Anterior cingulate cortex (tissue), 58 donors: ENCODE results near the gene WDR54.
"Not testable (repeated sequence)": the region's sequence is repeated elsewhere in the genome, so short reads cannot be mapped to it uniquely, and the experiment has no call there.

Experiments
- DNase-seq, 58 donors: peaks; one replicate each; lab custom pipeline; 2025; lab: John Stamatoyannopoulos, UW

The WDR54 gene

DNA sequence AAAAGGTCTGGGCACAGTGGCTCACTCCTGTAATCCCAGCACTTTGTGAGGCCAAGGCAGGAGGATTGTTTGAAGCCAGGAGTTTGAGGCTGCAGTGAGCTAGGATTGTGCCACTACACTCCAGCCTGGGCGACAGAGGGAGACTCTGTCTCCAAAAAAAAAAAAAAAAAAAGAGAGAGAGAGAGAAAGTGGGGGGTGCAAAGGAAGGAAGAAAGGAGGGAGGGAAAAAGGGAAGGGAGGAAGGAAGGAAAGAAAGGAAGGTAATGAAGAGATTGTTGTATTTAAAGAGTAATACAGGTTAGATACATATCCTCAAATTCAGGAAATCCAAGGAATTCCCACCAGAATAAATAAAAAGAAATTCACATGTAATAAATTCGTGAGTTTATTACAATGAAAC is 19.6 kb upstream of the WDR54 start:
- no peak for DNase-seq

DNA sequence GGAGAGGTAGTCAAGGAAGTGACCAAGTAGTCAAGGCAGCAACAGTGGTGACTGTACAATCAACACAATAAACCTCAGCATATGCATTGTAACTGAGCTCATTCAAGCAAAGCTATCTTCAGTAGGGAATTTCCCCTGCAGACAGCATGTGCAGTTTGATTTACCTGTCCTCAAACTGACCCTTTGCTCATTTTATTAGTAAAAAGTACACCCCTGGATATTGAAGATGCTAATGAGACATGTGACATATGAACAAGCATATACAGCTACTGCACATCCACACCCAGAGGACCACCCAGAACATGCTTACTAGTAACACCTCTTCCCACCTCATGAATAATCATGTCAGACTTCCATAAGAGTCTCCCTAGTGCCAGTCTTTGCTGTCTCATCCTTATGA is 15.5 kb upstream of the WDR54 start:
- DNase-seq, result no peak

DNA sequence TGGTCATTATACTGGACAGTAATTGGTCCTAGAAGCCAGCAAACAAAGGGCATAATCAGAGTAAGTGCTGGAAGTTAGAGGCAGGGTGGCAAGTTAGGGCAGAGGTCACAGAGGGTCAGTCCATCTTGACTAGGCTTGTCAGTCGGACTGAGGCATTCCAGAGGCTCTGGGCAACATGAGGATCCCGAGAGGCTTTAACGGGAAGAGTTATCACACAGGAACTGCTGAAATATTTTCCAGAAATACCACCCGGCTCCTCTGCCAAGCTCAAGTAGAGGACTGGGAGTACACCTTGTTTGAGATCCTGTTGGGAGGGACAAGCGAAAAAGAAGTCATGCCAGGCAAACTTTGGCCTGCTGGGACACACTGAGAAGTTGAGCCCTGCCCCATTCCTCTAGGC is 13.8 kb upstream of the WDR54 start:
- DNase-seq, result no peak

DNA sequence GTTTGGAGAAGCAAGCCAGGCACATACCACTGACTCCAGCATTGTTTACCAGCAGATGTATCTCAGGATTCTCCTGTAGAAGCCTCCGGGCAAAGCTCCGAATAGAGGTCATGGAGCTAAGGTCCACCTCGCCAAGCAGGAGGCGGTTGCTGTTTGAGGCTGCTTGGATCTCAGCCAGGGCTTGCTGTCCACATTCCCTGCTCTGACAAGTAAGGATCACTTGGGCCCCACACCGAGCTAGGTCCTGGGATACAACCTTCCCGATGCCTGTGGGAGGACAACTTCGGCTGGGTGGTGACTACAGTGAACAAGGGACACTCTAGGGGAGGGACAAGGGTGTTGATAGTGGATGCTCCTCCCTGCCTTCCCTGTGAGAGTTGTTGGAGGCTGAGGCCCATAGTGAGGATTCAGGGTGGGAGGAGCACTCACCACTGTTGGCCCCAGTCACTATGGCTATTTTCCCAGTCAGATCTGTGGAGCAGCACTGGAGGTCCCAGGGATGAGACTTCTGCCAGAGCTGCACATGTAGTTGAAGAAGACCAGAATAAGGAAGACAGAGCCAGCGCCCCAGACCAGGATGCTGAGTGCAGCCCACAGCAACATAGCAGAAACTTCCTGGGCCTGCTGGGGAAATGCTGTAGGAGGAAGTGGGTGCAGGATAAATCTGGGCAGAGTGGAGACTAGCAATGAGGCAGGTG is 8.4 kb upstream of the WDR54 start:
- no peak for DNase-seq

DNA sequence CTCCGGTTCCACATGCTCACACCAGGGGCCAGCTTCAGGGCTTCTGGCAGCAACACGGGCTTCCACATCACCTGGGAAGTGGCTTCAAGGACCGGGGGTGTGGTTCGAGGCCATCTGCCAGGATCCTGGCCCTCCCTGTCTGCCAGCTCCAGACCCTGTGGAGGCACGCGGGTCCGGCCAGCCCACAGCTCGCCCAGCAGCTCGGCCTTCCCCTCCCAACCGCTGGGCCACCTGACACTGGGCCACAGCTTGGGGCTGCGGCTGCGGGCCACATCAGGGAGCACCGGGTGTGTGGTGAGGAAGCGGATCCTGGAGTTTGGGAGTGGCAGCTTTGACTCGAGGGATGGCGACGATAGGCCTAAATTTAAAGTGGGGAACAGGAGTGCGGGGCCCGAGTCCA is 7.1 kb upstream of the WDR54 start:
- no peak for DNase-seq

DNA sequence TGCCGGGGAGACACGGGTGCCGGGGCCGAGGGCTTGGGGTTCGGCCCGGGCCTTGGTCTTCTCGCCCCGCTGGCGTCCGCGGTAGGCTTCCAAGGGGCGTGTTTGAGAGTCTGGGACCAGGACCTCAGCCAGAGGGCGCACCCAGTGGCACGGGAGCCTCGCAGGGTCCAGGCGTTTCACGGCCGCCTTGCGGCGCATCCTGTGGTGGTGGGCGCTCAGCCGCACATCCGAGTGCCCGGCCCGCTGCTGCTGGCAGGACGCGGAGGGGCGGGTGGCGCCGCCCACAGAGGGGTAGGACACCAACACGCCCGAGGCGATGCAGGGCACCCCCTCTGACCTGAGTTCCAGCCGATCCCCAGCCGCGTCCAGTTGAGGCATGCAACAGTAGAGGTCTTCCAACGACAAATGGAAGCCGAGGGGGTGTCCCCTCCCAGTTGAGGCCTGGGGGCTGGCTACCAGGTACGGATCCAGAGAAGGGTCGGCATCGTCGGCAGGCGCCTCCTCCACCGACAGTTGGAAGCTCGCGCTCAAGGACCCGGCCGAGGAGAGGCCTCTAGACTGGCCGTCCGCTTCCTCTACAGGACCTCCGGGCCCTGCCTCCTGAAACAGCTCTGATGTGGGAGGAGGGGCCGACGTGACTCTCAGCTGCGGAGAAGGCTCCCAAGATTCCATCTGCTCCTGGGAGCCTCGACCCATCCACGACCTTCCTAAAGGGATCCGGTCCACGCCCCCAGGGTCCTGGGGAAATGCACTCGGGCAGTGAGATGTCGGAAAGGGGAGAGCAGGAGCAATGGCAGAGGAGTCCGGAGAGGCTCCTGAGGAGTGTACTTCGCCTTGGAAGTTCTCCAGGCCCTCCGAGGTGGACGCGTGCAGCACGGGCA is 6.4 kb upstream of the WDR54 start:
- DNase-seq, result peak in 15 of 58 donors; percentile 5 to 59 (median 33)

DNA sequence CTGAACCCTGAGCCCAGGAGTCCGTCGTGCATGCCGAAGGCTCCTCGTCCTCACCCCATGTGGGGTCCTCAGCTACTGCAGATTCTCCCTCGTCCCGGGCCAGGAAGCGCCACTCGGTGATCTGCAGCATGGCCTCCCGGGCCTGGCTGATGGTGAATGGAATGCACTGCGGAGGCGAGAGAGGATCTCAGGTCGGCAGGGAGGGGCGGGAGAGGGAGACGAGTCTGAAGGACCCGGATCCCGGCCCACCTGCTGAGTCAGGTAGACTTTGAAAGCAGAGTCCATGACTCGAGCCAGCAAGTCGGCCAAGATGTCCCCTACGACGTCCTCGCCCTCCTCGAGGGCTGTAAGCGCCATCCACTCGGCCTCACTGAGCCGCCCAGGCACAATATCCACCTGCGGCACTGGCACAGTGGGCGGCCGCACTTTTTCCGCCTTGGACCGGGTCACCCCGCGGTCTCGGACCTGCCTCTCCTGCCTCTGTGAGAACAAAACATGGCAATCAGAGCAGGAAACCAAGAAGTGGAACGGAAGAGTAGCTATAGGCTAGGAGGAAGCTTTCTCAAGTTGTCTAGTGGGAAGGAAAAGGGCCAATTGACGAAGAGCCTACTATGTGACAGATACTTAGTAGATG is 5.7 kb upstream of the WDR54 start:
- no peak for DNase-seq

DNA sequence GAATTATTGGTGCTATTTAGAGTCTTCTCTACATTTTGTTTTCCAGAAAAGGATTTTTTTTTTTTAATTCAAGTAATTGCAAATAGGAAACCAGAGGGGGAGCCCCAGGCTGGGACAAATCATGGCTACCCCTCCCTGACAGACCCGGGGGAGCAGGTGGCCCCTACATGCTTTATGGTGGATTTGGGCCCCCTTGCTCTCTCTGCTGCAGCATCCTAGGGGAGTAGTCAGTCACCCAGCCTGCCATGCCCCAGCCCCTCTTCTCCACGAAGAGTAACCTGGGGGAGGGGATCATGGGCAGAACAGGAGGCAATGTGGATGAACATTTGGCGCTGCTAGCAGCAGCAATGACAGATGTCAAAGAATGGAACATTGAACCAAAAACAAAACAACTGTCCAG is 4.8 kb upstream of the WDR54 start:
- DNase-seq, result no peak

DNA sequence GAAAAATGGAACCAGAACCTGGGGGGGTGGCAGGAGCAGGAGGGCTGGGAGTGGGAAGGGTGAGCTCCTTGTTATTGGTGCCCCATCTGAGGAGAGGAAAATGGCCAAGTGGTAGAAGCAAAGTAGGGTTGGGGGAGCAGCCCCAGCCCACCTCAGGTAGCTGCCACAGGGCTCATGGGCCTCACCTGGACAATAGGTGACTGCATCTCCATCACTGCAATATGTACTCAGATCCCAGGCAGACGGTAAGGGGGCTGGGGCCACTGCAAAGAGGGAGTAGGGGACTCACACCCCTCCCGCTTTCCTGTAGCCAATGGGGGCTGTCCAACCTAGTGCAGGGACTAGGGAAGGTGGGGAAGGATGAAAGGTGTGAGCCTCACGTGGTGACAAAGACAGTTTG is 4.3 kb upstream of the WDR54 start:
- DNase-seq, result no peak

DNA sequence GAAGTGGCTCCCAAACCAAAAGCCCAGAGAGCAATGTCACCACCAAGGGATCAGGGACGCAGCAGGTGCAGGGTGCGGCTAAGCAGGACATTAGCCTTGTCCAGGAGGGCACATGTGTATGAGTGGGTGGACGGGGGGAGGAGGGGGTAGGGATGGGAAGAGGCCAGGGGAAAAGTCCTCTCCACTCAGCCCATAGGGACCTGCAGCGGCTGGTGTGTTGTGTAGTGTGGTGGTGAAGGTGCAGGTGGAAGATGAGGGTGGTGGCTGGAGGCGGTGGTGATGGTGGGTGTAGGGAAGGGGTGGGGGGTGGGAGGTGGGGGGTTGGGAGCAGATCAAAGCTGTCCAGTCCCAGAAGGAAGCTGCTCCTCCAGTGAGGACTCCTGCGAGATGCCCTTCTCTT is 3.8 kb upstream of the WDR54 start:
- no peak for DNase-seq

DNA sequence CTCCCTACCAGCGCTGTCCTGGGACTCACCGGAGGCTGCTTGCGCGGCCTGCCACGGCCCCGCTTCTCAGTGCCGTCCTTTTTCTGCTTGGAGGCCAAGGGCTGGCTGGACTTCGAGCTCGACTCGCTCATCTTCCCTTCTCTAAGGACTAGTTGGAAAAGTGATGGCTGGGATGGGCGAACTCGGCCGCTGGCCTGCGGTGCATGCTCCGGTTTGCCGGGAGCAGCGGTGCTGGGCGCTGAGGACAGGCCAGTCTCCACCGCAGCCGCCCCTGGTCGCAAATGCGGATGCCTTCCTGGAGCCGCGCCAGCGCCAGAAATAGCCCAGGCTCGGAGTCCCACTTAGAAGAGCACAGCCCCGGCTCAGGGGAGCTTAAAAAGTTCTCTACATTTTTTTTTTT is 3.2 kb upstream of the WDR54 start:
- no peak for DNase-seq

DNA sequence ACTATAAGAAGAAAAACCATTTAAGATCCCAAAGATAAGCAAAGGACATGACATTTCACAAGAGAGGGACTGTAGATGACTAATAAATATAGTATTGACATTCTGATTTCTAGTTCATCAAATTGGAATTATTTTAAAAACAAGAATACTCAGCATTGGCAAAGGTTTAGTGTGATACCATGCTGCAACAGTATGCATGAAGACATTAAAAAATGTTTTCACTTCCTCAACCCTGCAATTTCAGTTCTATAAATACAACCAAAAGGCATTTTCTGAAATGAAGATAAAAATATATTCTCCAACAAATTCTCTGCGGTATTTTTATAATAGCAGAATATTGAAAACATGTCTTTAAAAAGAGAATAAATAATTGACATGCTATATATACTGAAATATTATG is 2.2 kb upstream of the WDR54 start:
- no peak for DNase-seq

DNA sequence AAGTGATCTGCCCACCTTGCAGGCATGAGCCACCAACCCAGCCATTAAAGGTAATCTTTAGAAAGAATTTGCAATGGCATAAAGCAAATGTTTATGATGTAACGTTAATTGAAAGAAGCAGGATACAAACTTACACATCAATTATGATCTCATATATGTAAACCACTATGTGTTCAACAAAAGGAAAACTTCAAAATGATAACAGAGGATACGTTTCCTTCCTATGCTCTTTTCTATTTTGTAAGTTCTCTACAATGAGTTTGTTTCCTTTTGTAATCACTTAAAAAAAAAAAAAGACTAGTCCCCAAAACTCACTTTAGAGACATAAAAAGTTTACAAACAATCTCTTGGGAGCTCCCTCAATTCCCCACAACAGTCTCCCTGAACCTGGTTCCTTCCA is 1.5 kb upstream of the WDR54 start:
- DNase-seq, result no peak

DNA sequence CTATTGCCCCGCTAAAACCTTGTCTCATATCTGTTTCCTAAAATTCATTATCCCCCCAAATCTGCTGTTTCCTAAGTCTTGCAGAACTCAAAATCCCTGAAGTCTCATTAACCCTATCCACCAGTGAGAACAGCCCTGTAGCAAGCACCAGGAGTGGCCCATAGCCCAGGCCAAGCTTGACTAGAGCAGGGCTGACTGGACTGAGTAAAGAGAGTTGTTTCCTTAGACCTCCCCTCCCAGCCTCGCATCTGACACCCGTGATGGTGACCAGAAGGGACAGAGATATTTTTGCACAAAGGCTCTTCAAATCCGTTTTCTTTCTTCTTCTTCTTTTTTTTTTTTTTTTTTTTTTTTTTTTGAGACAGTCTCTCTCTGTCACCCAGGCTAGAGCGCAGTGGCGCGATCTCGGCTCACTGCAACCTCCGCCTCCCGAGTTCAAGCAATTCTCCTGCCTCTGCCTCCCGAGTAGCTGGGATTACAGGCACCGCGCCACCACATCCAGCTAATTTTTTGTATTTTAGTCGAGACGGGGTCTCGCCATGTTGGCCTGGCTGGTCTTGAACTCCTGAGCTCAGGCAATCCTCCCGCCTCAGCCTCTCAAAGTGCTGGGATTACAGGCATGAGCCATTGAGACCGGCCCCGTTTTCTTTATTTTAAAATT is 957 bp upstream of the WDR54 start:
- not testable (repeated sequence) for DNase-seq

DNA sequence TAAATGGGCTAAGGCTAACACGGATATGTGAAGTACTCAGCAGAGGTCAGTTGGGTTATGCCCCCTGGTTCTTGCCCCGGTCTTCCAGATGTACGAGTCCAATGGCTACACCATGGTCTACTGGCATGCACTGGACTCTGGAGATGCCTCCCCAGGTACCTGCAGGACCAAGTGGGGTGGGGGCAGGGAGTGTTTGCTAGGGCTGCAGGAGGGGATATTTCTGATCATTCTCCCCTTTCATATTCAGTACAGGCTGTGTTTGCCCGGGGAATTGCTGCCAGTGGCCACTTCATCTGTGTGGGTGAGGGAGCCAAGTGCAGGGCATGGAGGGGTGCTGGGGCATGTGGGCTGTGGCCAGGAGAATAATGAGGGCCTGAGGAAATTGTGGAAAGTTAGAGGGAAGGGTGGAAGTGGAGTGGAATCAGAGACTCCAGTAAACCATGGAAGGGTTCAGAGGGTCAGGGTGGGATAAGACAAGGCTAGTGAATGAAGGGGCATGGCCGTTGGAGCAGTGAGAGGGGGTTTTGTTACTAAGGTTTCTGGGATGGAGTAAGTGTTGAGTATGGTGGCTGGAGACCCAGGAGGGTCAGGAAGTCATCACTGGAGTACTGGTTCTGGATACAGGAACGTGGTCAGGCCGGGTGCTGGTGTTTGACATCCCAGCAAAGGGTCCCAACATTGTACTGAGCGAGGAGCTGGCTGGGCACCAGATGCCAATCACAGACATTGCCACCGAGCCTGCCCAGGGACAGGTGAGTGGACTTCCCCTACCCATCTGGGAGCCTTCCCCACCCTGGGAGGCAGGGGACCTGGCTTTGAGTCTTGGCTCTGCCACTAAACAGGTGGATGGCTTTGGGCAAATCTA is 1.9 kb downstream of the WDR54 start:
- no peak for DNase-seq

DNA sequence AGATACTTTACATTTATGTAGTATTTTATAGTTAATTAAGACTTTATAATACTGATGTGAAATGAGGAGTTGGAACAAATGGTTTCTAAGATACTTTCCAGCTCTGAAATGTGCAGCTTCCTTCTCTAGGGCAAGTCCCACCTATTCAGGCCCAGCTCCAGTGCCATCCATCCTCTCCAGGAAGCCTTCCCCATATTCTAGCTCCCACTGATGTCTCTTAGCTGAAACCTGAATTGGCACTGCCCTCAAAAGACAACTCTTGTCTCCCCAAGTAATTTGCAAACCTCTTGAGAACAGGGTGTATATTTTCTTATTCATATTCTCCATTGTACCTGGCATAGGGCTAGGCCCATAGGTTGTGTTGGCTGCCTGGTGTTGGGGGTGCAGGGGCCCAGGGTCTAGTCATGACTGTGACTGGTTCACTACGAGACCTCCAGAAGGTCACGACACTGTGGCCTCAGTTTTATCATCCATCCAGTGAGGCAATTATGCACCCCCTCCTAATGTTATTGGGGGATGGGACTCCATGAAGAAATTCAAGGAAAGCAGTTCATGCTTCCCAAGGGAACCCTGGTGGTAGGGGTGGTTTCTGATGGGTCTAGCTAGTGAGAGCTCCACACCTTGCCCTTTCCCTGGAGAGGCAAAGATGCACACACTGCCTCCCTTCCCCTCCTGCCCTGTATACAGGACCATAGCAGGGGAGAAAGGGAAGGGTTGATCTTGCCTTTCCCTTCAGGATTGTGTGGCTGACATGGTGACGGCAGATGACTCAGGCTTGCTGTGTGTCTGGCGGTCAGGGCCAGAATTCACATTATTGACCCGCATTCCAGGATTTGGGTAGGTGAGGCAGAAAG is 2.8 kb downstream of the WDR54 start:
- no peak for DNase-seq

DNA sequence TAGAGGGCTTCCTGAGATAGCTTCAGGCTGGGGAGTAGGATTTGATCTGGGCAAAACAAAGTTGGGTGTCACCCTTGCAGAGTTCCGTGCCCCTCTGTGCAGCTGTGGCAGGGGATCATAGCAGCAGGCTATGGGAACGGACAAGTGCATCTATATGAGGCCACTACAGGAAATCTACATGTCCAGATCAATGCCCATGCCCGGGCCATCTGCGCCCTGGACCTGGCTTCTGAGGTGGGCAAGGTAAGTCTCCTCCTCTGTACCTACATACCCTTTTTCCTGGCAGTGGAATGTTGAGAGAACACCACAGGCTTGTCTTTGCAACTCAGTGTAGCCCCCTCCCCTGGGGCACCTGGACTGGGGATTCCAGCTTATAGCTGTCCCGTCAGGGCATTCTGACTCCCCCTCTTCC is 3.5 kb downstream of the WDR54 start:
- DNase-seq, result no peak

DNA sequence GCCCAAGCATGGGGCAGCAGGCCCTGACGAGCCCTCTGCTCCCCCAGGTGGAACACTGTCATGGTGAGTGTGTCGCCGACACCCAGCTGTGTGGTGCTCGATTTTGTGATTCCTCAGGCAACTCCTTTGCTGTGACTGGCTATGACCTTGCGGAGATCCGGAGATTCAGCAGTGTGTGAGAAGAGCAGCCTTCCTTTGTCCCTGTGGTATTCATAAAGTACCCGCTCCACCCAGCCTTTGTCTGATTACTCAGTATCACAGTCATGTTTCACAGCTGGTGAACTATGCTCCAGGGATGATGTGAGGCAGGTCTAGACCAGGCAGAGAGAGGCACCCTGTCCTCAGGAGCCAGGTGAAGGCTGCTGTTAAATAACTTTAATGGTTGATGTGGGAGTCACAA is 4.0 kb downstream of the WDR54 start:
- DNase-seq, result no peak

DNA sequence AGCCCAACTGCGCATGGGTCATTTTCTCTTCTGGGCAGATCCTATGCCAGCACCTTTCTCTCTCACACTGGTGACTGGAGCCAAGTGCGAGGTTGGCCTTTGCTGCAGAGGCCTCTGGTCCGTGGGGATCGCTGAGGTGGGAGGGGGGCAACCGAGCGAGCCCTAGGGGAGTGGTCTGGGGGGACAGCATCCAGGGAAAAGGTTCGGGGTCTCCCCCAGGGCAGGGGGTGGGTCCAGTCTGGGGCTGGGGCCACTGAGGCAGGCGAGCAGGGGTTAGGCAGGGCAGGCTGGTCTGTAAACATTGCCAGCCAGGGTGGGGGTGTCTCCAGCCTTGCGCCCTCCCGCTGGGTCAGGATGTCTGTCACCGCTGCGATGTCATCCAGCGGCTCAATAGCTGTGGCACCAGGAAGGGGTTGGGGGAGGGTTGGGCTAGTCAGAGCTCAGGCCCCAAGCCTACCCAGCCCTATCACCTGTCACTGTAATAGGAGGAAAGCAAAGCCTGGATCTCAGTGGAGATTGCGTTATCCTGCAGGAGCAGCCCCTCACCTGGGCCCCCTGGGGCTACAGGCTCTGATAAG is 4.7 kb downstream of the WDR54 start:
- DNase-seq, result no peak
